Ovary (tissue), 3 donors: ENCODE results near the gene GPATCH2.

Experiments
- POLR2A ChIP-seq: fragments of 450-650 bp; IDR thresholded peaks from one replicate; pipeline ENCODE4 v1.6.1; 2017; ENCODE audit warnings: antibody characterized with exemption, mild to moderate bottlenecking, moderate library complexity
- TF ChIP-seq, protein P1 (sequence below), 3 donors: fragments of 450-650 bp in 2 of 3; fragments of 200-600 bp in 1 of 3; IDR thresholded peaks; one replicate each; pipeline versions ENCODE4 v1.5.1 to v1.8.0; 2016 to 2022; ENCODE audit warnings: antibody characterized with exemption in 3 of 3, mild to moderate bottlenecking in 1 of 3
- donor health status: DM: no; HTN: no; CAD: no.

GRCh38 chr1:217599154-217599553 is 31.7 kb downstream of the GPATCH2 start:
- TF ChIP-seq, protein P1, sequence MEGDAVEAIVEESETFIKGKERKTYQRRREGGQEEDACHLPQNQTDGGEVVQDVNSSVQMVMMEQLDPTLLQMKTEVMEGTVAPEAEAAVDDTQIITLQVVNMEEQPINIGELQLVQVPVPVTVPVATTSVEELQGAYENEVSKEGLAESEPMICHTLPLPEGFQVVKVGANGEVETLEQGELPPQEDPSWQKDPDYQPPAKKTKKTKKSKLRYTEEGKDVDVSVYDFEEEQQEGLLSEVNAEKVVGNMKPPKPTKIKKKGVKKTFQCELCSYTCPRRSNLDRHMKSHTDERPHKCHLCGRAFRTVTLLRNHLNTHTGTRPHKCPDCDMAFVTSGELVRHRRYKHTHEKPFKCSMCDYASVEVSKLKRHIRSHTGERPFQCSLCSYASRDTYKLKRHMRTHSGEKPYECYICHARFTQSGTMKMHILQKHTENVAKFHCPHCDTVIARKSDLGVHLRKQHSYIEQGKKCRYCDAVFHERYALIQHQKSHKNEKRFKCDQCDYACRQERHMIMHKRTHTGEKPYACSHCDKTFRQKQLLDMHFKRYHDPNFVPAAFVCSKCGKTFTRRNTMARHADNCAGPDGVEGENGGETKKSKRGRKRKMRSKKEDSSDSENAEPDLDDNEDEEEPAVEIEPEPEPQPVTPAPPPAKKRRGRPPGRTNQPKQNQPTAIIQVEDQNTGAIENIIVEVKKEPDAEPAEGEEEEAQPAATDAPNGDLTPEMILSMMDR (IDR thresholded peaks at IDR 0.05), result no peak
- TF ChIP-seq POLR2A, result no peak
